Measurements from ENCODE around the gene AJM1. TPM values are rescaled to one million over a fixed set of nuclear protein-coding genes. Genes with fewer than 3 reads are reported as not detected.
"Not testable (repeated sequence)": the region's sequence is repeated elsewhere in the genome, so short reads cannot be mapped to it uniquely, and the experiment has no call there.

AJM1 gene
- polyA plus RNA-seq, 1 donor from 2014 or later = 1.5 TPM

DNA sequence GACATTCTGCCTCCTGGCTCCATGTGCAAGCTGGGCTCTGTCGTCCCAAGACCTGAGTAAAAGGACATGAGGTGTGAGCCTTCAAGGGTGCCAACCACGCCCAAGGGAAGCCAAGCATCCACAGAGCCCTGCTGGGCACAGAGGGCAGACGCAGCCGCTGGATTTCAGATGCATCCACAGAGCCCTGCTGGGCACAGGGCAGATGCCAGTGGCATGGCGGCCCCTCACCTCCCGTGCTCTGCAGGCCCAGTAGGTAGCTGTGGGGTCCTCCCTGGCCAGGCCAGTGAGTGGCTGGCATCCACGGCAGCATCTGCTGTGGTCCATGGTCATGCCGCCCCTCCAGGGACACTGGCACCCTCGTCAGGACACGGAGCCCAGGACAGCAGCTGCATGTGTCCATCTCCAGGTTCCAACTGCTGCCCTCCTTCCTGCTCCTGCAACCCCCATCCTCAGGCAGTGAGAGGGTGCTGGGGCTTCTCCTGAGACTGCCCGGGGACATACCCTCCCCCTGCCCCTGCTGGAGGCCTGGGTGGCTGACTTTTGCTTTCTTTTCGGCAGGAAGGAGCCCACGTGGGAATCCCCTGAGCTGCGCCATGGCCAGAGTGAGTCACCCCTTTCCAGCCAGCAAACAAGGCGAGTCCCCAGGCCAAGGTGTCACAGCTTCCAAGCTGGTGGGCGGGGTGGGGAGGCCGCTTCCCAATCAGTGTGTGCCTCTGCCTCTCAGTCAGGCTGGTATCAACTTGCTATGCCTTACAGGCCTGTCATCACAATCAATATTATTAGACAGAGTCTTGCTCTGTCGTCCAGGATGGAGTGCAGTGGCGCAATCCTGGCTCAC lies 40.0 kb downstream of the AJM1 start:
- H3K4me3 ChIP-seq (ENCODE audit: low read length) = no peak overlapping the region
- H3K9ac ChIP-seq (ENCODE audit: low read length) = no peak overlapping the region
- no peak overlapping the region for H3K4me2 ChIP-seq (ENCODE audit: low read length)
- no peaks in the 10 kb centered on the region for H3K27me3 ChIP-seq (ENCODE audit: insufficient read depth, low read depth, low read length)
- no peaks in the 10 kb centered on the region for H3K36me3 ChIP-seq (ENCODE audit: insufficient read depth, low read length)
- no peak overlapping the region for H3K27ac ChIP-seq (ENCODE audit: low read length)
- peaks cover 2% of the 10 kb centered on the region for H3K79me2 ChIP-seq (replicated peaks; ENCODE audit: insufficient read depth, low read length)
- H2AFZ ChIP-seq (ENCODE audit: low read depth, low read length) = no peak overlapping the region
- no peaks in the 10 kb centered on the region for H3K9me2 ChIP-seq (ENCODE audit: insufficient read depth, low read length)
- TF ChIP-seq MXI1 (conservative IDR thresholded peaks at IDR 0.05; ENCODE audit: poor library complexity, severe bottlenecking) = no peak
- TF ChIP-seq, protein P1, sequence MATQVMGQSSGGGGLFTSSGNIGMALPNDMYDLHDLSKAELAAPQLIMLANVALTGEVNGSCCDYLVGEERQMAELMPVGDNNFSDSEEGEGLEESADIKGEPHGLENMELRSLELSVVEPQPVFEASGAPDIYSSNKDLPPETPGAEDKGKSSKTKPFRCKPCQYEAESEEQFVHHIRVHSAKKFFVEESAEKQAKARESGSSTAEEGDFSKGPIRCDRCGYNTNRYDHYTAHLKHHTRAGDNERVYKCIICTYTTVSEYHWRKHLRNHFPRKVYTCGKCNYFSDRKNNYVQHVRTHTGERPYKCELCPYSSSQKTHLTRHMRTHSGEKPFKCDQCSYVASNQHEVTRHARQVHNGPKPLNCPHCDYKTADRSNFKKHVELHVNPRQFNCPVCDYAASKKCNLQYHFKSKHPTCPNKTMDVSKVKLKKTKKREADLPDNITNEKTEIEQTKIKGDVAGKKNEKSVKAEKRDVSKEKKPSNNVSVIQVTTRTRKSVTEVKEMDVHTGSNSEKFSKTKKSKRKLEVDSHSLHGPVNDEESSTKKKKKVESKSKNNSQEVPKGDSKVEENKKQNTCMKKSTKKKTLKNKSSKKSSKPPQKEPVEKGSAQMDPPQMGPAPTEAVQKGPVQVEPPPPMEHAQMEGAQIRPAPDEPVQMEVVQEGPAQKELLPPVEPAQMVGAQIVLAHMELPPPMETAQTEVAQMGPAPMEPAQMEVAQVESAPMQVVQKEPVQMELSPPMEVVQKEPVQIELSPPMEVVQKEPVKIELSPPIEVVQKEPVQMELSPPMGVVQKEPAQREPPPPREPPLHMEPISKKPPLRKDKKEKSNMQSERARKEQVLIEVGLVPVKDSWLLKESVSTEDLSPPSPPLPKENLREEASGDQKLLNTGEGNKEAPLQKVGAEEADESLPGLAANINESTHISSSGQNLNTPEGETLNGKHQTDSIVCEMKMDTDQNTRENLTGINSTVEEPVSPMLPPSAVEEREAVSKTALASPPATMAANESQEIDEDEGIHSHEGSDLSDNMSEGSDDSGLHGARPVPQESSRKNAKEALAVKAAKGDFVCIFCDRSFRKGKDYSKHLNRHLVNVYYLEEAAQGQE (IDR thresholded peaks at IDR 0.05; ENCODE audit: borderline replicate concordance) = no peak
- no peak for TF ChIP-seq EZH2 (IDR thresholded peaks at IDR 0.05; ENCODE audit: borderline replicate concordance, insufficient read depth, low read length, poor library complexity, severe bottlenecking)
- no peak for TF ChIP-seq EP300 (conservative IDR thresholded peaks at IDR 0.05; ENCODE audit: poor library complexity, severe bottlenecking)
- no peak for TF ChIP-seq RAD21 (conservative IDR thresholded peaks at IDR 0.05)
- TF ChIP-seq, protein P2, sequence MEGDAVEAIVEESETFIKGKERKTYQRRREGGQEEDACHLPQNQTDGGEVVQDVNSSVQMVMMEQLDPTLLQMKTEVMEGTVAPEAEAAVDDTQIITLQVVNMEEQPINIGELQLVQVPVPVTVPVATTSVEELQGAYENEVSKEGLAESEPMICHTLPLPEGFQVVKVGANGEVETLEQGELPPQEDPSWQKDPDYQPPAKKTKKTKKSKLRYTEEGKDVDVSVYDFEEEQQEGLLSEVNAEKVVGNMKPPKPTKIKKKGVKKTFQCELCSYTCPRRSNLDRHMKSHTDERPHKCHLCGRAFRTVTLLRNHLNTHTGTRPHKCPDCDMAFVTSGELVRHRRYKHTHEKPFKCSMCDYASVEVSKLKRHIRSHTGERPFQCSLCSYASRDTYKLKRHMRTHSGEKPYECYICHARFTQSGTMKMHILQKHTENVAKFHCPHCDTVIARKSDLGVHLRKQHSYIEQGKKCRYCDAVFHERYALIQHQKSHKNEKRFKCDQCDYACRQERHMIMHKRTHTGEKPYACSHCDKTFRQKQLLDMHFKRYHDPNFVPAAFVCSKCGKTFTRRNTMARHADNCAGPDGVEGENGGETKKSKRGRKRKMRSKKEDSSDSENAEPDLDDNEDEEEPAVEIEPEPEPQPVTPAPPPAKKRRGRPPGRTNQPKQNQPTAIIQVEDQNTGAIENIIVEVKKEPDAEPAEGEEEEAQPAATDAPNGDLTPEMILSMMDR (IDR thresholded peaks at IDR 0.05; ENCODE audit: poor library complexity, severe bottlenecking) = no peak
- no peak for TF ChIP-seq TAF1 (IDR thresholded peaks at IDR 0.05; ENCODE audit: low read depth)
- TF ChIP-seq POLR2AphosphoS5 (IDR thresholded peaks at IDR 0.05) = no peak
- H3K9me3 ChIP-seq (ENCODE audit: low read length) = no peaks in the 10 kb centered on the region
- no peaks in the 10 kb centered on the region for H3F3A ChIP-seq (ENCODE audit: insufficient read depth, low read length, poor library complexity, severe bottlenecking)
- no peaks in the 10 kb centered on the region for H4K20me1 ChIP-seq (ENCODE audit: insufficient read depth)

DNA sequence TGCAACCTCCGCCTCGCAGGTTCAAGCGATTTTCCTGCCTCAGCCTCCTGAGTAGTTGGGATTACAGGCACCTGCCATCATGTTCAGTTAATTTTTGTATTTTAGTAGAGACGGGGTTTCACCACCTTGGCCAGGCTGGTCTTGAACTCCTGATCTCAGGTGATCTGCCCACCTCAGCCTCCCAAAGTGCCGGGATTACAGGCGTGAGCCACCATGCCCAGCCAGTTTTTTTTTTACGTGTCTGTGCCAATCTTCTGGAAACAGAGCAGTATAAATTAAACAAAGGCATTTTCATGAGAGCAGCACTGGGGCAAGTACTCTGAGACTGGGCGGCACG lies 40.6 kb downstream of the AJM1 start:
- not testable (repeated sequence) for H3K79me2 ChIP-seq (replicated peaks; ENCODE audit: insufficient read depth, low read length); H3K4me3 ChIP-seq (ENCODE audit: low read length); H3K9ac ChIP-seq (ENCODE audit: low read length); H2AFZ ChIP-seq (ENCODE audit: low read depth, low read length); H3K27ac ChIP-seq (ENCODE audit: low read length); H4K20me1 ChIP-seq (ENCODE audit: insufficient read depth); H3F3A ChIP-seq (ENCODE audit: insufficient read depth, low read length, poor library complexity, severe bottlenecking); H3K9me3 ChIP-seq (ENCODE audit: low read length); H3K4me2 ChIP-seq (ENCODE audit: low read length); H3K36me3 ChIP-seq (ENCODE audit: insufficient read depth, low read length); H3K9me2 ChIP-seq (ENCODE audit: insufficient read depth, low read length); H3K27me3 ChIP-seq (ENCODE audit: insufficient read depth, low read depth, low read length)

DNA sequence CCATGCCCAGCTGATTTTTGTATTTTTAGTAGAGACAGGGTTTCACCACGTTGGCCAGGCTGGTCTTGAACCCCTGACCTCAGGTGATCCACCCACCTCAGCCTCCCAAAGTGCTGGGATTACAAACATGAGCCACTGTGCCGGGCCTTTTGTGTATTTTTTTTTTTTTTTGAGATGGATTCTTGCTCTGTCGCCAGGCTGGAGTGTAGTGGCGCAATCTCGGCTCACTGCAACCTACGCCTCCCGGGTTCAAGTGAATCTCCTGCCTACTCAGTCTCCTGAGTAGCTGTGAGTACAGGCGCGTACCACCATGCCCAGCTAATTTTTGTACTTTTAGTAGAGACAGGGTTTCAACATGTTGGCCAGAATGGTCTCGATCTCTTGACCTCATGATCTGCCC lies 41.4 kb downstream of the AJM1 start:
- H4K20me1 ChIP-seq (ENCODE audit: insufficient read depth); H3K9me2 ChIP-seq (ENCODE audit: insufficient read depth, low read length); H3K9me3 ChIP-seq (ENCODE audit: low read length); H3K9ac ChIP-seq (ENCODE audit: low read length); H3K4me2 ChIP-seq (ENCODE audit: low read length); H3K27me3 ChIP-seq (ENCODE audit: insufficient read depth, low read depth, low read length); H3K27ac ChIP-seq (ENCODE audit: low read length); H3K79me2 ChIP-seq (replicated peaks; ENCODE audit: insufficient read depth, low read length); H3K4me3 ChIP-seq (ENCODE audit: low read length); H3K36me3 ChIP-seq (ENCODE audit: insufficient read depth, low read length); H2AFZ ChIP-seq (ENCODE audit: low read depth, low read length); H3F3A ChIP-seq (ENCODE audit: insufficient read depth, low read length, poor library complexity, severe bottlenecking): not testable (repeated sequence)
